ENCODE data around the gene SLC39A6. TPM values are rescaled to one million over a fixed set of nuclear protein-coding genes. Genes with fewer than 3 reads are reported as not detected.
"Not testable (repeated sequence)": the region's sequence is repeated elsewhere in the genome, so short reads cannot be mapped to it uniquely, and the experiment has no call there.

Gene SLC39A6
- total and polyA plus RNA-seq, 2 donors (not counting 1 experiment from before 2014, with no cell fraction given), result 8.9 to 19.5 TPM

GRCh38 chr18:36073676-36074075 lies 55.5 kb downstream of the SLC39A6 start:
- no peak overlapping the region for H3K27ac Mint-ChIP-seq
- no peaks in the 10 kb centered on the region for H3K36me3 ChIP-seq (replicated peaks in 1 of 2; ENCODE audit: control extremely low read depth in 1 of 2, control insufficient read depth in 1 of 2, extremely low read depth in 1 of 2, insufficient read depth in 2 of 2, low read length in 1 of 2)
- no peak overlapping the region for H3K4me2 ChIP-seq (replicated peaks; ENCODE audit: low read depth, low read length, poor library complexity, severe bottlenecking)
- no peaks in the 10 kb centered on the region for H3K9me3 ChIP-seq (ENCODE audit: control extremely low read depth in 1 of 3, control insufficient read depth in 2 of 3, insufficient read depth in 1 of 3, low read length in 2 of 3)
- peaks cover 5% of the 10 kb centered on the region for H3K27me3 Mint-ChIP-seq
- no peak overlapping the region for H3K4me3 ChIP-seq (ENCODE audit: control extremely low read depth in 1 of 5, extremely low read depth in 1 of 5, insufficient read depth in 1 of 5, low read depth in 2 of 5, low read length in 4 of 5)
- no peaks in the 10 kb centered on the region for H3K9me3 Mint-ChIP-seq (ENCODE audit: insufficient read depth)
- no peak for TF ChIP-seq EZH2 (IDR thresholded peaks at IDR 0.05; ENCODE audit: borderline replicate concordance, insufficient read depth, low read depth, low read length, poor library complexity, severe bottlenecking)
- no peak for TF ChIP-seq CTCF (IDR thresholded peaks at IDR 0.05)
- ChIA-PET CTCF (interaction anchor here (1.5 kb wide), 1 partner anchor 22 kb away, joined by 3 read pairs; no protein-coding TSS in a partner anchor), POLR2A (interaction anchor here (1.0 kb wide), 1 partner anchor 55 kb away, joined by 3 read pairs; no protein-coding TSS in a partner anchor)
- H3K27ac ChIP-seq (ENCODE audit: low read length in 2 of 2), result no peak overlapping the region
- no peaks in the 10 kb centered on the region for H3K4me1 ChIP-seq (ENCODE audit: control insufficient read depth in 2 of 2, insufficient read depth in 2 of 2, low read length in 2 of 2)
- intact Hi-C loops (cut with micrococcal nuclease), result no loop called here
- H3K79me2 ChIP-seq (ENCODE audit: control insufficient read depth, insufficient read depth, low read length), result no peaks in the 10 kb centered on the region
- DNase-seq, result no peak
- WGBS (ENCODE audit: insufficient coverage), result no CpG with 5 or more reads among the region's 1 CpG
- H2AFZ ChIP-seq (ENCODE audit: insufficient read depth, low read depth, low read length, poor library complexity, severe bottlenecking), result no peak overlapping the region
- H3K9ac ChIP-seq (ENCODE audit: low read length), result no peak overlapping the region
- H3K27me3 ChIP-seq (replicated peaks in 1 of 4; ENCODE audit: control extremely low read depth in 1 of 4, control insufficient read depth in 3 of 4, insufficient read depth in 4 of 4, low read length in 3 of 4), result no peaks in the 10 kb centered on the region
- H4K20me1 ChIP-seq (ENCODE audit: control insufficient read depth, insufficient read depth, low read length, poor library complexity, severe bottlenecking), result no peaks in the 10 kb centered on the region
- peaks cover 7% of the 10 kb centered on the region for H3K4me1 Mint-ChIP-seq
- ATAC-seq (ENCODE audit: low read depth), result no peak
- no peak overlapping the region for H3K4me3 Mint-ChIP-seq

- H3K9me3 Mint-ChIP-seq (ENCODE audit: insufficient read depth); H3K4me3 ChIP-seq (ENCODE audit: control extremely low read depth in 1 of 5, extremely low read depth in 1 of 5, insufficient read depth in 1 of 5, low read depth in 2 of 5, low read length in 4 of 5); H3K36me3 ChIP-seq (replicated peaks in 1 of 2; ENCODE audit: control extremely low read depth in 1 of 2, control insufficient read depth in 1 of 2, extremely low read depth in 1 of 2, insufficient read depth in 2 of 2, low read length in 1 of 2); H3K4me2 ChIP-seq (replicated peaks; ENCODE audit: low read depth, low read length, poor library complexity, severe bottlenecking); intact Hi-C loops (cut with micrococcal nuclease); H3K9me3 ChIP-seq (ENCODE audit: control extremely low read depth in 1 of 3, control insufficient read depth in 2 of 3, insufficient read depth in 1 of 3, low read length in 2 of 3); DNase-seq; POLR2A ChIA-PET; ATAC-seq (ENCODE audit: low read depth); H3K4me1 ChIP-seq (ENCODE audit: control insufficient read depth in 2 of 2, insufficient read depth in 2 of 2, low read length in 2 of 2); H3K27ac Mint-ChIP-seq; H3K27ac ChIP-seq (ENCODE audit: low read length in 2 of 2); H3K27me3 ChIP-seq (replicated peaks in 1 of 4; ENCODE audit: control extremely low read depth in 1 of 4, control insufficient read depth in 3 of 4, insufficient read depth in 4 of 4, low read length in 3 of 4); H3K27me3 Mint-ChIP-seq; H3K79me2 ChIP-seq (ENCODE audit: control insufficient read depth, insufficient read depth, low read length); H2AFZ ChIP-seq (ENCODE audit: insufficient read depth, low read depth, low read length, poor library complexity, severe bottlenecking); H3K4me3 Mint-ChIP-seq; H3K9ac ChIP-seq (ENCODE audit: low read length); H4K20me1 ChIP-seq (ENCODE audit: control insufficient read depth, insufficient read depth, low read length, poor library complexity, severe bottlenecking): not testable (repeated sequence)
- CTCF ChIA-PET, result interaction anchor here (0.7 kb wide), 1 partner anchor 16 kb away, joined by 3 read pairs; no protein-coding TSS in a partner anchor
- WGBS (ENCODE audit: insufficient coverage), result 96% methylated on average over 5 of the region's 8 CpGs
- H3K4me1 Mint-ChIP-seq, result peaks cover 11% of the 10 kb centered on the region
Measured at GRCh38 chr18:36072406-36072805, 56.7 kb downstream of the SLC39A6 start.

Measured in B cell (primary cell).